HG02870 (cell line): ENCODE data around the gene INTS1.

ENCODE experiments used
- ATAC-seq: cut with Tn5 transposase; IDR thresholded peaks from one replicate; pipeline ENCODE4 v1.9.1; 2021; ENCODE audit warnings: mild to moderate bottlenecking, moderate library complexity; ENCODE audit not compliant: unreplicated experiment

INTS1 gene

GRCh38 chr7:1433128-1433920, 70.9 kb downstream of the INTS1 start:
- ATAC-seq, result no peak

- ATAC-seq, result no peak
Measured at GRCh38 chr7:1432411-1433082, 71.6 kb downstream of the INTS1 start.

GRCh38 chr7:1431634-1432380, 72.4 kb downstream of the INTS1 start:
- ATAC-seq, result no peak

- no peak for ATAC-seq
Measured at GRCh38 chr7:1431226-1431625, 73.0 kb downstream of the INTS1 start.

- ATAC-seq, result no peak
Measured at GRCh38 chr7:1430056-1430845, 73.9 kb downstream of the INTS1 start.

- no peak for ATAC-seq
Measured at GRCh38 chr7:1428941-1429501, 75.2 kb downstream of the INTS1 start.

GRCh38 chr7:1427064-1427657, 77.0 kb downstream of the INTS1 start:
- no peak for ATAC-seq

- ATAC-seq, result no peak
Measured at GRCh38 chr7:1426474-1426873, 77.7 kb downstream of the INTS1 start.

GRCh38 chr7:1425292-1426136, 78.7 kb downstream of the INTS1 start:
- no peak for ATAC-seq

GRCh38 chr7:1424041-1424440, 80.1 kb downstream of the INTS1 start:
- no peak for ATAC-seq

GRCh38 chr7:1423264-1423811, 80.9 kb downstream of the INTS1 start:
- no peak for ATAC-seq

- ATAC-seq, result no peak
Measured at GRCh38 chr7:1422512-1423263, 81.5 kb downstream of the INTS1 start.

GRCh38 chr7:1421946-1422345, 82.2 kb downstream of the INTS1 start:
- no peak for ATAC-seq

- ATAC-seq, result no peak
Measured at GRCh38 chr7:1421020-1421790, 83.0 kb downstream of the INTS1 start.
